Osteoblast (primary cell): ENCODE data around the gene RADIL. TPM values are rescaled to one million over a fixed set of nuclear protein-coding genes. Genes with fewer than 3 reads are reported as not detected.

ENCODE experiments used
- DNase-seq: peaks from one replicate; pipeline ENCODE4 v3.0.0; 2011; ENCODE audit warnings: low spot score, mixed read lengths; ENCODE audit not compliant: insufficient read length; ENCODE audit errors: missing footprints
- H2AFZ ChIP-seq: 2 replicates; pipeline ENCODE4 v1.6.0; 2011; ENCODE audit warnings: mild to moderate bottlenecking, low read length
- H3K27ac ChIP-seq: 2 replicates; pipeline ENCODE4 v1.5.1; 2011; ENCODE audit warnings: mild to moderate bottlenecking, low read depth, low read length, moderate library complexity
- H3K27me3 ChIP-seq: 2 replicates; pipeline ENCODE4 v1.6.0; 2012; ENCODE audit warnings: mild to moderate bottlenecking, control low read depth, inconsistent platforms, low read length, moderate library complexity; ENCODE audit not compliant: insufficient read depth
- H3K36me3 ChIP-seq: 2 replicates; pipeline ENCODE4 v1.5.1; 2011; ENCODE audit warnings: mild to moderate bottlenecking, low read length, control low read depth, moderate library complexity; ENCODE audit not compliant: insufficient read depth
- H3K4me1 ChIP-seq: 2 replicates; pipeline ENCODE4 v1.5.1; 2011; ENCODE audit warnings: mild to moderate bottlenecking, low read length, control low read depth, moderate library complexity; ENCODE audit not compliant: insufficient read depth
- H3K4me2 ChIP-seq: 2 replicates; pipeline ENCODE4 v1.6.0; 2011; ENCODE audit warnings: mild to moderate bottlenecking, low read length; ENCODE audit not compliant: insufficient read depth
- H3K4me3 ChIP-seq: fragments of 200-600 bp; sonication (generic); 3 replicates; pipeline ENCODE4 v1.5.1; 2012; ENCODE audit warnings: mild to moderate bottlenecking, low read length, inconsistent platforms; ENCODE audit not compliant: insufficient read depth
- H3K79me2 ChIP-seq: 2 replicates; pipeline ENCODE4 v1.6.0; 2012; ENCODE audit warnings: mild to moderate bottlenecking, low read length, control low read depth, inconsistent platforms; ENCODE audit not compliant: insufficient read depth
- H3K9me3 ChIP-seq: 2 replicates; pipeline ENCODE4 v1.5.1; 2011; ENCODE audit warnings: low read depth, low read length, control low read depth
- H4K20me1 ChIP-seq: 2 replicates; pipeline ENCODE4 v1.6.0; 2012; ENCODE audit warnings: mild to moderate bottlenecking, low read length, control low read depth; ENCODE audit not compliant: insufficient read depth
- CTCF ChIP-seq: IDR thresholded peaks from 2 replicates; pipeline ENCODE4 v1.5.1; 2011; ENCODE audit warnings: mild to moderate bottlenecking, low read depth, low read length, moderate library complexity; ENCODE audit errors: extremely low read depth
- total RNA-seq: library from RNA; depleted of rRNA; stranded (reverse); fragments of >200 nt; gene quantifications from 2 replicates; pipeline ENCODE4 v1.2.3, GENCODE V29; 2012

RADIL gene
- total RNA-seq, 1 donor = 1.1 TPM

- Histone ChIP-seq H3K4me2 (no peak overlapping the region), H3K27me3 (peaks cover 3% of the 10 kb centered on the region), H2AFZ (no peak overlapping the region), H3K27ac (no peak overlapping the region), H3K9me3 (no peaks in the 10 kb centered on the region), H3K4me1 (no peaks in the 10 kb centered on the region), H4K20me1 (no peaks in the 10 kb centered on the region), H3K4me3 (no peak overlapping the region), H3K79me2 (no peaks in the 10 kb centered on the region), H3K36me3 (no peaks in the 10 kb centered on the region)
- no peak for DNase-seq
- no peak for TF ChIP-seq CTCF
Measured at GRCh38 chr7:4809091-4809591, 74.4 kb downstream of the RADIL start.

- Histone ChIP-seq H3K27me3 (peaks cover 3% of the 10 kb centered on the region), H4K20me1 (no peaks in the 10 kb centered on the region), H3K36me3 (no peaks in the 10 kb centered on the region), H3K4me3 (no peak overlapping the region), H3K4me2 (no peak overlapping the region), H3K79me2 (no peaks in the 10 kb centered on the region), H3K9me3 (no peaks in the 10 kb centered on the region), H2AFZ (no peak overlapping the region), H3K27ac (no peak overlapping the region), H3K4me1 (no peaks in the 10 kb centered on the region)
- no peak for TF ChIP-seq CTCF
- no peak for DNase-seq
Measured at GRCh38 chr7:4808565-4808964, 75.0 kb downstream of the RADIL start.

GRCh38 chr7:4808026-4808425, 75.5 kb downstream of the RADIL start:
- Histone ChIP-seq H3K27me3 (peaks cover 3% of the 10 kb centered on the region), H3K4me2 (no peak overlapping the region), H3K36me3 (no peaks in the 10 kb centered on the region), H3K79me2 (no peaks in the 10 kb centered on the region), H3K27ac (no peak overlapping the region), H2AFZ (no peak overlapping the region), H3K4me1 (no peaks in the 10 kb centered on the region), H4K20me1 (no peaks in the 10 kb centered on the region), H3K9me3 (no peaks in the 10 kb centered on the region), H3K4me3 (no peak overlapping the region)
- no peak for TF ChIP-seq CTCF
- DNase-seq = no peak

GRCh38 chr7:4807598-4808016, 75.9 kb downstream of the RADIL start:
- Histone ChIP-seq H3K4me1 (no peaks in the 10 kb centered on the region), H3K9me3 (no peaks in the 10 kb centered on the region), H3K27ac (no peak overlapping the region), H3K27me3 (peaks cover 3% of the 10 kb centered on the region), H3K79me2 (no peaks in the 10 kb centered on the region), H3K4me2 (no peak overlapping the region), H3K4me3 (no peak overlapping the region), H4K20me1 (no peaks in the 10 kb centered on the region), H2AFZ (no peak overlapping the region), H3K36me3 (no peaks in the 10 kb centered on the region)
- TF ChIP-seq CTCF = no peak
- DNase-seq = no peak
